ENCODE data around the gene PKP4. TPM values are rescaled to one million over a fixed set of nuclear protein-coding genes. Genes with fewer than 3 reads are reported as not detected.

PKP4 gene
- total RNA-seq, 1 experiment from 2014 or later = 52.0 TPM

GRCh38 chr2:158731386-158731785, 274.6 kb downstream of the PKP4 start:
- no peak overlapping the region for H2BK120ac ChIP-seq (ENCODE audit: low read depth, low read length, poor library complexity, severe bottlenecking)
- H4K8ac ChIP-seq (replicated peaks; ENCODE audit: insufficient read length, low read depth, low read length) = no peak overlapping the region
- peaks cover 0 to 8% of the 10 kb centered on the region in 2 experiments; a peak in 3 of 4 replicates for H3K4me1 Mint-ChIP-seq
- WGBS (ENCODE audit: extremely low coverage, insufficient read length, low lambda C conversion rate) = no CpG with 5 or more reads among the region's 4 CpGs
- H3K27ac ChIP-seq (ENCODE audit: insufficient read length, low read depth, low read length) = no peak overlapping the region
- H3K23ac ChIP-seq (ENCODE audit: insufficient read length, low read depth, low read length) = no peak overlapping the region
- no peak for DNase-seq
- no peak for TF ChIP-seq CTCF (conservative IDR thresholded peaks at IDR 0.05)
- H4K5ac ChIP-seq (ENCODE audit: insufficient read length, low read depth, low read length) = no peak overlapping the region
- H3K18ac ChIP-seq (ENCODE audit: insufficient read length, low read depth, low read length) = no peak overlapping the region
- no peaks in the 10 kb centered on the region for H3K9me3 Mint-ChIP-seq
- no peak overlapping the region for H2AFZ ChIP-seq (ENCODE audit: low read length)
- H3K79me1 ChIP-seq (ENCODE audit: insufficient read depth, low read depth, low read length, poor library complexity, severe bottlenecking) = no peaks in the 10 kb centered on the region
- H2BK20ac ChIP-seq (ENCODE audit: low read depth, low read length, poor library complexity, severe bottlenecking) = no peak overlapping the region
- no peak overlapping the region for H3T11ph ChIP-seq (ENCODE audit: low read length)
- no peak overlapping the region for H3K4me2 ChIP-seq (ENCODE audit: insufficient read depth, insufficient read length, low read length)
- no peaks in the 10 kb centered on the region for H3K79me2 ChIP-seq (ENCODE audit: insufficient read depth, low read length)
- H3K23me2 ChIP-seq (ENCODE audit: insufficient read length, low read depth, low read length, poor library complexity, severe bottlenecking) = no peaks in the 10 kb centered on the region
- H3K27ac Mint-ChIP-seq = no peak overlapping the region; a peak in 1 of 7 replicates
- no peak overlapping the region for H3K4ac ChIP-seq (ENCODE audit: low read depth, low read length)
- H3K27me3 ChIP-seq (ENCODE audit: insufficient read depth, low read length) = no peaks in the 10 kb centered on the region
- no peak overlapping the region for H3K14ac ChIP-seq (ENCODE audit: insufficient read depth, low read length)
- no peaks in the 10 kb centered on the region for H3K36me3 Mint-ChIP-seq (ENCODE audit: insufficient read depth in 1 of 3, low read depth in 3 of 3)
- H3K56ac ChIP-seq (ENCODE audit: insufficient read length, low read depth, low read length) = no peak overlapping the region
- no peak overlapping the region for H2AK5ac ChIP-seq (ENCODE audit: insufficient read length, low read length)
- no peak overlapping the region for H2BK5ac ChIP-seq (ENCODE audit: insufficient read length, low read length)
- H4K91ac ChIP-seq (ENCODE audit: insufficient read length, low read depth, low read length) = no peak overlapping the region
- no peak overlapping the region for H3K4me3 Mint-ChIP-seq
- H2BK15ac ChIP-seq (ENCODE audit: low read depth, low read length) = no peak overlapping the region
- H3K27me3 Mint-ChIP-seq (ENCODE audit: low read depth) = no peaks in the 10 kb centered on the region
- no peaks in the 10 kb centered on the region for H3K9me3 ChIP-seq (ENCODE audit: control insufficient read depth, low read depth, low read length)
- H2BK12ac ChIP-seq (ENCODE audit: insufficient read length, low read depth, low read length) = no peak overlapping the region
- H4K20me1 ChIP-seq (ENCODE audit: control insufficient read depth, insufficient read depth, insufficient read length) = no peaks in the 10 kb centered on the region
- no peak overlapping the region for H3K9ac ChIP-seq (ENCODE audit: extremely low read depth, insufficient read length, low read length)
- no peaks in the 10 kb centered on the region for H3K4me1 ChIP-seq (ENCODE audit: insufficient read depth, low read length)

Other genes with a start within 250 kb of the PKP4 start
- 1.1 and 1.5 TPM in 2 replicates for gene CCDC148, start 199 bp upstream of the PKP4 start, total RNA-seq (2021)